MM.1S (cell line): ENCODE data around the gene CCL5.

Experiments
- EZH2 ChIP-seq: fragments of 300-600 bp; sonication (generic); optimal IDR thresholded peaks from 2 replicates; pipeline ENCODE3; 2017; ENCODE audit warnings: low read depth, mild to moderate bottlenecking, antibody characterized with exemption, low read length, mixed read lengths
- TF ChIP-seq, protein P1 (sequence below): fragments of 300-600 bp; sonication (generic); IDR thresholded peaks from 2 replicates; pipeline ENCODE4 v1.5.1; 2016; ENCODE audit warnings: antibody characterized with exemption, low read length, mixed read lengths

- TF ChIP-seq, protein P1, sequence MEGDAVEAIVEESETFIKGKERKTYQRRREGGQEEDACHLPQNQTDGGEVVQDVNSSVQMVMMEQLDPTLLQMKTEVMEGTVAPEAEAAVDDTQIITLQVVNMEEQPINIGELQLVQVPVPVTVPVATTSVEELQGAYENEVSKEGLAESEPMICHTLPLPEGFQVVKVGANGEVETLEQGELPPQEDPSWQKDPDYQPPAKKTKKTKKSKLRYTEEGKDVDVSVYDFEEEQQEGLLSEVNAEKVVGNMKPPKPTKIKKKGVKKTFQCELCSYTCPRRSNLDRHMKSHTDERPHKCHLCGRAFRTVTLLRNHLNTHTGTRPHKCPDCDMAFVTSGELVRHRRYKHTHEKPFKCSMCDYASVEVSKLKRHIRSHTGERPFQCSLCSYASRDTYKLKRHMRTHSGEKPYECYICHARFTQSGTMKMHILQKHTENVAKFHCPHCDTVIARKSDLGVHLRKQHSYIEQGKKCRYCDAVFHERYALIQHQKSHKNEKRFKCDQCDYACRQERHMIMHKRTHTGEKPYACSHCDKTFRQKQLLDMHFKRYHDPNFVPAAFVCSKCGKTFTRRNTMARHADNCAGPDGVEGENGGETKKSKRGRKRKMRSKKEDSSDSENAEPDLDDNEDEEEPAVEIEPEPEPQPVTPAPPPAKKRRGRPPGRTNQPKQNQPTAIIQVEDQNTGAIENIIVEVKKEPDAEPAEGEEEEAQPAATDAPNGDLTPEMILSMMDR: no peak
- TF ChIP-seq EZH2: no peak
These were observed 32.4 kb downstream of the CCL5 start for GRCh38 chr17:35847633-35848373.
